NCI-H345 treated with DMSO at 0.1 percent for 48 hours (cell line): ENCODE results near the gene SLC25A48.
"Not testable (repeated sequence)": the region's sequence is repeated elsewhere in the genome, so short reads cannot be mapped to it uniquely, and the experiment has no call there.

ENCODE experiments used
- DNase-seq: peaks from one replicate; lab custom pipeline; 2025; ENCODE audit not compliant: unreplicated experiment; lab: John Stamatoyannopoulos, UW

The SLC25A48 gene

DNA sequence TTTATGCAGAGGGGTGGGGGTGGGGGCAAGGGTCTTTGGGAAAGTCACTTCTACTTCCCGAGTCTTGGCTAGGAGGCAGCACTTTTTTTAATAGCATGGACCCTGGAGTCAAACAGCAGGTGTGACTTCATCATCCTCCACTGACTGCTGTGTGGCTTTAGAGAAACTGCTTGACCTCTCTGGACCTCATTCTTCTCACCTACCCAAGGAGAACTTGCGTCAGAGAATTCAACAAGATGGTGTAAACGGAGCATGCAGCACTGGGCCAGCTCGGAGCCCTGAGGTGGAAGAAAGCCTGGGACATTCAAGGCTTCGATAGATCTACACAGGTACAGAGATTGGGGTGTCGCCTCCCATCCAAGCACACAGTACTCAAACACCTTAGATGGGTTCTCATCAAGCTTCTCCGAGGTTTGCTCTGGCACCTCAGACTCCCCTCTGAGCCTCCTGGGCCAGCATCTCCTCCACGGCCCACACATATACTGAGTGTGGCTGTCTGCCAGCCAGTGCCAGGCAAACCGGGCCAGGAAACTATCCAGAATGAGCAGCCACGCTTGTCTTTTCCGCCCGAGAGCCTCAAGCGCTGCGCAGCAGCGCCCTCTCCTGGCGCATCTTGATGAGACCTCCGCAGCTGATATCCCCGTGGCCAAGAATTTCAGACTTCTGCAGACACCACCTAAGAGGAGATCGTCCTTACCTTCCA lies 4.6 kb upstream of the SLC25A48 start:
- DNase-seq: peak; percentile 66

DNA sequence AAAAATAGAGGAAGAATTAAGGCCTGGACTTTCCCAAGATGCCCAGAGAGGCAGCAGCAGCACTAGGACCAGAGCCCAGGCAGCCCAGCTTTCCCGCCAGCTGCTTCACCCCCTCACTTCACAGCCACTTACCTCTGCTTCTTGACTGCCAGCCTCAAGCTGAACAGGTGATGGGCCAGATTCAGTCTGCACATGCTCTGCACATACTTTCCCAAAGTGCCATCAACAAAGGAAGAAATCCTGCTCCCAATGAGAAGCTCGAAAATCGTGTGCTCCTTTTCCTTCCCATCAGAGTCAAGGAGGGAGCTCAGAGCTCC lies 4.1 kb upstream of the SLC25A48 start:
- DNase-seq: no peak

DNA sequence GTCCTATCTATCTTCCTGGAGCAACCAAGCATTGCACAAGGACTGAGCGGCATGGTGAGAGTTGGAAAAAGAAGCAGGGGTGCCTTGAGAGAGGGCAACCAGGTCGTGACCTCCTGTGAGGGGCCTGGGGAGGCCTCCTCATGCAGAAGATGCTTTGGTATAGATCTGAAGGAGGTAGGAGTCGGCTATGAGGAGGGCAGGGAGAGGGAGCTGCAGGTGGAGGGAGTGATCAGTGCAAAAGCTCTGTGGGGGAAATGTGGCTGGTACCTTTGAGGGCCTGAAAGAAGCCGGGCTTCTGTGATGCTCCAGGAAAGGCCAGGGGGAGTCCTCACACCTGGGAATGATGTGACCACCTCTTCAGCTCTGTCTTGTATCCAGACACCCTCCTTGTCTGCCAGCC lies 3.6 kb upstream of the SLC25A48 start:
- DNase-seq: no peak

DNA sequence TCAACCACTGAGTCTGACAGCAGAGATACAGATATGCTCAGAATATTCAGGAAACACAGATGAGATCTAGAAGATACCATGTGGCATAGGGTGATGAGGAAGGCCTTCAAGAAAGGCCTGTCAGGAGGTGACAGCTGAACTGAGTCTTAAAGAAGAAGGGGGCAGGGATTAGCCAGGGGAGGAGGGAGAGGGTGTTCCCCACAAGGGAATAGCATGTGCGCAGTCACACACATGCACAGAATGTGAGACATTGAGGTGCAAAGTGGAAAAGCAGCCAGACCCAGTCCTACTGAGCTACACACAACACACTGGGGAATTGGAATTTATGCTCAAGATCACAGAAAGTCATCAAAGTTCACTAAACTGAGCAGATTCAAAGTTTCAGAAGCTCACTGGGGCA lies 3.0 kb upstream of the SLC25A48 start:
- no peak for DNase-seq

DNA sequence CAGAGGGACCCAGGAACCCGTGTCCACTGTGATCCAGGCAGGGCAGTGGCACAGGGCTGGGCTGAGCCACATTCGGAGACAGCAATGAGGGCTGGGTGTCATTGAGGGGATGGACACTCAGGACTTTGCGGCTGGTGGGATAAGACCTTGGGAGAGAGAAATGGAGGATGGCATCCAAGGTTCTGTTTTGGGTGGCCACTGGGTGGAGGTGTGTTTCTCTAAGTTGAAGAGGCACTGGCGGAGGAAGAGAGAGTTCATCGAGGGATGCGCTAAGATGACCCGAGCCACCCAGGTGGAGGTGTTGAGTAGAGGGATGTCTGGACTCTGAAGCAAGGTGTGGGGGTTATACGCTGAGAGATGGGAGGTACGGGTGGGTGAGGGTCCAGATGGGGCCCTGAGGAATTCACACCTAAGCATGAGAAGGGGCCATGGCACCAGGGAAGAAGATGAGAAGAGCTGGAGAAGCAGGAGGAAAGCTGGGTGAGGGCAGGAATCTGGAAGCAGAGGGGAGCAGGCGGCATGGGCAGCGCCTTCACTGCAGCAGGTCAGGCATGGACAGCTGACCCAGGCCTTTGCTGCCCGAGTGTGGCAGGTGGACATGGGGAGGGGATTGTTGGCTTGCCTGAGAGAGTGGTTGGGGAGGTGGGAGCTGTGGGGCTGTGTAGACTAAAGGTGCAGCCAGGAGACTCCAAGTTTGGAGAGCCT lies 2.5 kb upstream of the SLC25A48 start:
- DNase-seq: no peak

DNA sequence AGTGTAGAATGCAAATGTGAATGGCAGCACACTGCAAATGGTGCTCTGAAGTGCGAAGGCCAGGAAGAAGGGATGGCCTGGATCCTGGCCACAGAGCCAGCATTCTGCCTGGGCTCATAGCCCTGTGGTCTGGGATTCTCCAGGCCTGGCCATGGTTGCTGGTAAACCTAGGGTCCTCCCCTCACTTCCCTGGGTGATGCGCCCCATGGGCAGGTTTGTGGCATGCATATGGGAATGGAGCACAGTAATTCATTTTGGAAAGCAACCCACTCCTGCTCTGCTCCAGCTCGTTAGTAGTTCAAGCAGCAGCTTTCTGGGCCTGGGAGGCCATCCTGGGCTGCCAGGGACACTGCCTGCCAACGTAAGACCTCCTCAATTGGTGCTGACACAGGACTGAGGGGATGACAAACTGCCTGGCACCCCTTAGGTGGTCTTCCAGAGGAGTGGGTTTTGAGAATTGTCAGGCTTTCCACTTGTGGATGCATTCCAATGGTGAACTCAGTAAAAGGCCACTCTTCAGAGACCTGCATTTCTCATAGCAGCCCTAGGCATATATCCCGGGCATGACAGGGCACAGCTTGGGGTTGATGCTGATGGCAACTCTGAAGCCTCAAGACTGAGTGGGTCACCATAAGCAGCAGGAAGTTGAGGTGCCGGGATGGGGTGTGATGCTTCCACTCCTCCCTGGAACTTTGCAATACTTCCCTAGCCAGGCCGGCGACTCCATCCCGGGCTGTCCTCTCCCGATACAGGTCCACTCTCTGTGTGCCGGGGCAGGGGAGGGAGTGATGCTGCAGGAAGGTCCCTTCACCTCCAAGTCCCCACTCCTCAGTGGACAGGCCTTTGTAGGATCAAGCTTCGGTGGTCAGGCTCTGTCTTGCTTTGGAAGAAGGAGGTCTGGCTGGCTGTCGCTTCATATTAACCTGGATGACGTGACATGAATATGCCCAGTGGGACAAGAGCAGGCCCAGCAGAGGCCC lies 1.2 kb upstream of the SLC25A48 start:
- DNase-seq: no peak

DNA sequence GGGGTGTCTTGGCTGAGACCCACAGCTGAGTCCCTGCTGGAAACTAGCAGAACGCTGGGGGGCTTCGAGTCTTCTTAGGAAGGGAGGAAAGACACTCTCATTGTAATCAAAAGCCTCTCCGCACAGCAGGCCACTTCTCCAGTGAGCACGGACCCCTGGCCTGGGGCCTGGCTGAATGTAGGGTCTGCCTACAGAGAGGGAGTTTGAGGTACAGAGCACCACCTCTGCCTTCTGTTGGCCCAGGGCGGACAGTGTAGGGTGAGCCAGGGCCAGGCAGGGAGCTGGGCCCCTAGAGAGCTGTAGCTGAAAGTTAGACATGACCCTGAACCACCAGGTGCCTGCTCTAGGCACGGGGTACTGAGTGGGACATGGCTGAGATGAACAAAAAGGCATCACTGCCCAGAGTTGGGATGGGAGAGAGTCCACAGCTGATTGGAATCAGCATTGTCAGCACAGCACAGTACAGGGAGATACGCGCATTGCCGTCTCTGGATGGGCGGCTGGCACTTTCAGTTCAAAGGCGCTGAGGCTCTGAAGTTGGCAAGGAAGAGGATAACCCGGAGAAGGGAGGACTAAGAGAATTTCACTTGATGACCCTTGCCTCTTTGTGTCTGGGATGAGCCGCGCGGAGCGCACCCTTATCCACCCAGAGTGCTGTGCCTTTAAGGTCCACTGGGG lies 363 bp upstream of the SLC25A48 start:
- no peak for DNase-seq

DNA sequence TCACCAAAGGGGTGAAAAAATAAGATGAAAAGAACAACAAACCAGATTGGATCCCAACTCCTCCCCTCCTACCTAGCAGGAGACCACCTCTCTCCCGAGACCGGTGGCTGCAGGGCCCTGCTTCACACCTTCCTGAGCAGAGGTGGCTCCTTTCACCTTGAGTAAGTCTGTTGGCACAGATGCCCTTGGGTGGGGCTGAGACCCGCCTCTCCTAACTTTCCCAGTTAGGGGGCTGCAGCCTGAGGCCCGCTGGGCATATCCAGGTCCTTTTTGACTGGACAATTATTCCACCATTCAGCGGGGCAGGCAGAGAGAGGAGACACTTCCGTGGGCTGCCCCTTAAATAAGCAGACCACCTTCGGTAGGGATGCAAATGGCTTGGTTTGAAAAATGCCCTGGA lies 1.3 kb downstream of the SLC25A48 start:
- DNase-seq: no peak

DNA sequence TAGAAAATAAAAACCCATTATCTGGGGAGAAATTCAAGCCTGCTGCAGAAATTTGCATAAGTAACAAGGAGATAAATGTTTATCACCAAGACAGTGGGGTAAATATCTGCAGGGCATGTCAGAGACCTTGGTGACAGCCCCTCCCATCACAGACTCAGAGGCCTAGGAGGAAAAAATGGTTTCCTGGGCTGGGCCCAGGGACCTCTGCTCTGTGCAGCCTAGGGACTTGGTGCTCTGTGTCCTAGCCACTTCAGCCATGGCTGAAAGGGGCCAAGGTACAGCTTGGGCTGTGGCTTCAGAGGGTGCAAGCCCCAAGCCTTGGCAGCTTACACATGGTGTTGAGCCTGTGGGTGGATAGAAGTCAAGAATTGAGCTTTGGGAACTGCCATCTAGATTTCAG lies 3.9 kb downstream of the SLC25A48 start:
- not testable (repeated sequence) for DNase-seq

DNA sequence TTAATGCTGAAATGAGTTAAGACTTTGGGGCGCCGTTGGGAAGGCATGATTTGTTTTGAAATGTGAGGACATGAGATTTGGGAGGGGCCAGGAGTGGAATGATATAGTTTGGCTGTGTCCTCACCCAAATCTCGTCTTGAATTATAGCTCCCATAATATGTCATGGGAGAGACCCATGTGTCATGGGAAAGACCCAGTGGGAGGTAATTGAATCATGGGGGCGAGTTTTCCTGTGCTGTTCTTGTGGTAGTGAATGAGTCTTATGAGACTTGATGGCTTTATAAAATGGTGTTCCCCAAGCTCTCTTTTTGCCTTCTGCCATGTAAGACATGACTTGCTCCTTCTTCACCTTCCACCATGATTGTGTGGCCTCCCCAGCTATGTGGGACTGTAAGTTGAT lies 5.1 kb downstream of the SLC25A48 start:
- DNase-seq: no peak

DNA sequence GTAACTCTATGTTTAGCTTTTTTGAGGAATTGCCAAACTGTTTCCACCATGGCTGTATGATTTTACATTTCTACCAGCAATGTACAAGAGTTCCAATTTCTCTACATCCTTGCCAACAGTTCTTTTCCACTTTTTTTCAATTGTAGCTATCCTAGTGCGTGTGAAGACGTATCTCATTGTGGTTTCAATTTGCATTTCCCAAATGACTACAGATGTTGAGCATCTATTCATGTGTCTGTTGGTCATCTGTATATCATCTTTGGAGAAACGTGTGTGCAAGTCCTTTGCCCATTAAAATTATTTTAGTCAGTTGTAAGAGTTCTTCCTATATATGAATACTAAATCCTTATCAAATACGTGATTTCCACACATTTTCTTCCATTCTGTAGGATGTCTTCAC lies 6.5 kb downstream of the SLC25A48 start:
- DNase-seq: no peak

DNA sequence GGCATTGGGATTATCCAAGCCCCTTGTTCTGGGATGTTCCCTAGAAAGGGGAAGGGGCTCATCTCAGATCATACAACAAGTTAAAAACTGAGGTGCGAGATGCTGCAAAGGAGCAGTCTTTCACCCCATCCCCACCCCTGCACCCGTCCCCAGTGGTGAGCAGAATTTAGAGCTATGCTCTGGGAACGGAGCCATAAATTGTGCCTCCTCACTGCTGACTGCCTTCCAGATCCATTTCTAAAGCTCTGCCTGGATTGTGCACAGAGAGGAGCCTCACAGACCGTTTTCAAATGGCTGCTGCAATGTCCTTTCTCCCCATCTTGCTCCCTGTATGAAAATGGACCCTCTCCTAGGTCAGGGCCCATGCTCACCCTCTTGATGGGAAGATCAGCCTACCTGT lies 8.3 kb downstream of the SLC25A48 start:
- DNase-seq: no peak

DNA sequence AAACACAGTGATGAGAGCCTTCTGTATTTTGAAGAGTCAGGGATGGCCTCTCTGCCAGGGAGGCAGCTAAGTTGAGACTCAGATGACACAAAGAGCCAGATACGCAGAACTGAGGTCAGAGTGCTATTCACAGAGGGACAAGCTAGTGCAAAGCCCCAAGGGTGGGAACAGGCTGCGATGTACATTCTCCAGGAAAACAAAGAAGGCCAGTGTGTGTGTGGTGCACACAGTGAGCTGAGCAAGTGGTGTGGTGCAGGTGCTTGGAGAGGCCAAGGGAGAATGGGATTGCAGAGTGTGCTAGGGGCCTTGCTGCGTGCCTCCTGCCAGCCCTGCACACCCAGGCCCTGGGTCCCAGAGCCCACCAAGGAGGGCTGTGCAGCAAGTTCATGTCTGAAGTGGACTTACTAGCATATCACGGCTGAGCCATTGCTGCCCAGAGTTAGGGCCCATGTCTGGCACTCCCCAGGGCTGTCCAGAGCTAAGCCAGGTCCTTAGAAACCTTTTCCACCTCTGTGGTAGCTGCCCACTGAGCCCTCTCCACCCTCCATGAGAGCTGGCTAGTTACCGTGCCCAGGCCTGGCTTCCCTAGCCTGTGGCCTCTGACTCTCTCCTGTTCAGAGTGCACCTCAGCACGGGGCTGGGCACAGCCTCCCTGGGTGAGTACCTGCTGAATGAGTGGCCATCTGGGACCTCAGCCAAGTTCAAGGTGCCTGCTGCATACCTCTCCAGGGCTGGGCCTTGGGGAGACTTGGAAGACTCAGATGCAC lies 9.3 kb downstream of the SLC25A48 start:
- no peak for DNase-seq

DNA sequence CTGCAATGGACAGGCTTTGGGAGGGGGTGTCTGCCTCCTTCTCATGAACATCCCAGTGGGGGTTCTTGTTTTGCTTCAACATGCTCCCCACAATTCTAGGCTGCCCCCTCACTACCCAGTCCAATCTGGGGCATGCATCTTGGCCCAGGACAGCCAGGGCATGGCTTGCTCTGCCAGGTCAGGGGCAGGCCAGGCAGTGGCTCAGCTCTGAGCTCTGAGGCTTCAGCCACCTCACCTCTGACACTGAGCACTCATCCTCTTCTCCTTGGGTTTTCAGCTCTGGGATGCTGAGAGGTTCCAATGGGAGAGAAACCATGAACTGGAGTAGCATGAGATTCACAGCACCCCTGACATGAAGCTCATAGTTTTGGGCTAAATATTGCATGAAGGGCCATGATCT lies 11.8 kb downstream of the SLC25A48 start:
- no peak for DNase-seq

DNA sequence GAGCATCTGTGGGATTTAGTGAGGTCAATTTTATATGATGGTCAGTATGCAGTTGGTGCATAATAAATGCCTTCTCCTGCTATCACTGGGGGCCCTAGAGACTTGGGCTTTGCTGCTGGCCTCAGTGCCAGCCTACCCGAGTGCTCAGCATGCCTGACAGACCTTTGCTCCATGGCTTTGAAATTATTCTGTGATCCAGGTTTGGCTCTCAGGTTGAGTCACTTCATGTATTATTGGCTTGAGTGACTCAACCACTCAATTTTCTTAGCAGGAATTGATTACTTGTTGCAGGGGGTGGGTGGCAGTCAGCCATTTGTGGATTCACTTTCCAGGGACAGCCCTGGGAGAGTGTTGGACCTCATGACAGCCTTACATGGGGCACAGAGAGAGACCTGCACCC lies 13.5 kb downstream of the SLC25A48 start:
- DNase-seq: no peak

DNA sequence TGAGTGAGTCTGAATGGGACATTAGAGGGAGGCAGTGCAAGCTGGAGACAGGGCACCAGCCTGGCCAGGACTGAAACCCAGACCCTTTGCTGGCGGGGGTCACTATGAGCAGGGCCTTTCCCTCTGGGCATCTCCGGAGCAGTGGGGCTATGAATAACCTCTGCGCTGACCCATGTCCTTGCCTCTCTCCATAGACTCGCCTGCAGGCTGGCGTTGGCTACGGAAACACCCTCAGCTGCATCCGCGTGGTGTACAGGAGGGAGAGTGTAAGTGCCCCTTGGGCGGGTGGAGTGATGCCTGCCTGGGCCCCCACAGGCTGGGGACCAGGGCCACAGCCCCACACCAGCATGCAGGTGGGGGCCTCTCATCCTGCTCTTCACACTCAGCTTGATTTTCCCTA lies 15.8 kb downstream of the SLC25A48 start:
- no peak for DNase-seq

DNA sequence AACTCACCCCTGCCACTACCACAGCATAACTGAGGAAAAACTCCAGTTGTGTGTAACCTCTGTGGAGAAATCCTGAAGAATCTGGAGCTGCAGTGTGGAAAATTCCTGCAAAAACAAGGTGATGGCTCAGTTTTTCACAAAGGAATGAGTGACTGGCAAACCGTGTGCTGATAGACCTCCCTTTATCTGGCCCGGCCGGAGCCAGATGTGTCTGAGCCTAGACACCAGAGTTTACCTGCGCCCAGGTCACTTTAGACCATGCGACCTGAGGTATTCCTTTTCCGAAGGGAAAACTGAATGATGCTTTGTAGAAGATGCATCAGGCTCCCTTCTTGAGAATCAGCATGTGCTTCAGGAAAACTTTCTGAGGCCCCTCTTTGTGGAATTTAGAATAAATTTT lies 16.2 kb downstream of the SLC25A48 start:
- no peak for DNase-seq

DNA sequence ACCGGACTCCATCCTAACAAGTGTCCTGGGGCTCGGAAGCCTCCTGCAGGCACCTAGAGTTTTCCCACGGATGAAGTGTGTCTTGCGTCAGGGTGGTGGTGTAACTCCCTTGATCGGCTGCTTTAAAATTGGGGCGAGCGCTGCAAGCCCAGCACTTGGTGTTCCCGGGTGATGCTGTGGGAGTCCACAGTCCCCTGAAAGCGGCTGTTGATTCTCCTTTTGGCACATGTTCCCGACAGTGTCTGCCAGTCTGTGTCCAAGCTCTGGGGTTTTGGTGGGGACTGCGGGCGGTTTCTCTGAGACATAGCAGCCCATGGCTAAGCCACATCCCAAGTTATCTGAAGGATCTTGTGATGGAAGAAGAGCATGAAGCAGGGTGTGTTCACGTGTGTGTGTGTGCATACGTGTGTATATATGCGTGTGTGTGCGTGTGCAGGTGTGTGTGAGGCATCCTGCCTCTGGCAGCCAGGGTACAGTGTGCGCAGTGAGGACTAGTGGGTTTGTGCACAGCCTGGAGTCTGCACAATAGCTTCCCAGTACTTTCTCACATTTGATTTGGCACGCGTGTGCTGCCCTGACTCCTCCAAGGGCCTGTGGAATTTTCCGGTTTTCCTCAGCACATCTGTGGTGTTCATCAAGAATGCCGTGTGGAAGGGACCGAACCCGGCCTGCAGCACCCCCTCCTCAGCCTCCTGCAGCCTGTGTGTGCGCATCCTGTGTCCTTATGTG lies 16.9 kb downstream of the SLC25A48 start:
- no peak for DNase-seq

DNA sequence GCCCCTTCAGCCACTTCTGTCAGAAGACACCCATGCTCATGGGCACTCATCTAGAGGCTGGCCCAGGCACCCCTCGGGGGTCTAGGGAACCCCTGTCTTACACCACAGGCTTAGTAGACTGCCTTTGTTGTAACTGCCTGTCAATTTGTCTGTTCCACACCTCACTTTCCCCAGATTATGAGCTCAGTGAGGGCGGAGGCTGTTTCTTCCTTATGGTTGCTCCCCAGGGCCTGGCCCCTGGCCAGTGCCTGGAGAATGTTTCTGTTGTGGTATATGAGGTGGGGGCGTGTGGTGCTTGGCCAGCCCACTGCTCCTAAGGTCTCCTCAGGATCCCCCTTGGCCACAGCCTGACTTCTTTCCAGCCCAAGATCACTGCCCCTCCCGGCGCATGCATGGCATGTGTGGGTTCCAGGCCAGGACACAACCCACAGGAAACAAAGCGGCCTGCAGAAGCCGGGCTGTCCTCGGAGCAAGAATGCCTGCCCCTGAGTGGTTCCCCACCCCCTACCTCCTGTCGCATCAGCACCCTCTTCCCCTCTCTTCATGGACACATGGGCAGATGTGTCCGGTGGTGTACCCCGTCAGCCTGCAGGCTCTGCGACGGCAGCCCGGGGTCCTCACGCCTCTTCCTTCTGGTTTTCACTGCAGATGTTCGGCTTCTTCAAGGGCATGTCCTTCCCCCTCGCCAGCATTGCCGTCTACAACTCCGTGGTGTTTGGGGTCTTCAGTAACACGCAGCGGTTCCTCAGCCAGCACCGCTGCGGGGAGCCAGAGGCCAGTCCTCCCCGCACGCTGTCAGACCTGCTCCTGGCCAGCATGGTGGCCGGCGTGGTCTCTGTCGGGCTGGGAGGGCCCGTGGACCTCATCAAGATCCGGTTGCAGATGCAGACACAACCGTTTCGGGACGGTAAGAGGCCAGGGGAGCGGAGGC lies 17.7 kb downstream of the SLC25A48 start:
- DNase-seq: no peak
